ENCODE measurements around the gene EHF. TPM values are rescaled to one million over a fixed set of nuclear protein-coding genes. Genes with fewer than 3 reads are reported as not detected.
A peak's percentile ranks its signal among the peaks of the same experiment; 100 is the strongest.

The EHF gene
- total RNA-seq, 1 experiment from 2014 or later: 118 TPM

DNA sequence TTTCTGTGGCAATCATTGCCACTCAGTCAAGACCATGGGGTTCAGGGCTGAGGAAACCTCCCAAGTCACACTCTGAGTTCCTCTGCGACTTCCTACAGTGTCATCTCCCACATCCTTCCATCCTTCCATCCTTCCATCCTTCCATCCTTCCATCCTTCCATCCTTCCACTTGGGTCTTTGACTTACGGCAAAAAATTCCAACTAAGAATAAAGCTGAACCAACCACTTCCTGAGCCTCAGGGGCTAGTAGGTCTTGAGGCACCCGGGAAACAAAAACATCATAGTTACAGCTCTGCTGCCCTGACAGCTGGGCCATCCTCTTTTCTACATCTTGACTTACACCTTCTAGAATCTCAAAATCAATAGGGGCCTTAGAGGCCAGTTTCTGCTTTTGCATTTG is 32.1 kb downstream of the EHF start:
- no TSS peak for BruUV-seq (replicated peaks)
- Histone ChIP-seq H3K36me3 (ENCODE audit: low read depth) (peaks cover 70% of the 10 kb centered on the region), H3K4me1 (replicated peaks; ENCODE audit: insufficient read depth) (peaks cover 79% of the 10 kb centered on the region), H3K4me2 (peak overlapping the region; percentile 73), H3K79me2 (ENCODE audit: low read depth) (peaks cover 58% of the 10 kb centered on the region), H3K9me2 (ENCODE audit: insufficient read depth) (no peaks in the 10 kb centered on the region), H3K9me3 (ENCODE audit: insufficient read depth, low read depth) (no peaks in the 10 kb centered on the region), H2AFZ (no peak overlapping the region), H3K27ac (peak overlapping the region; percentile 95), H3F3A (ENCODE audit: insufficient read depth, low read depth) (peaks cover 79% of the 10 kb centered on the region), H3K27me3 (ENCODE audit: insufficient read depth, low read depth) (no peaks in the 10 kb centered on the region), H4K20me1 (ENCODE audit: insufficient read depth) (no peaks in the 10 kb centered on the region), H3K4me3 (peak overlapping the region; percentile 16; the same call in 1 of the 2 replicates)
- POLR2A ChIA-PET (ENCODE audit: unreplicated experiment): interaction anchor here (0.6 to 0.7 kb wide), 3 partner anchors 11 to 467 kb away, joined by 4 to 26 read pairs (median 4); no protein-coding TSS in a partner anchor
- intact Hi-C loops (cut with micrococcal nuclease; ENCODE audit: unreplicated experiment): loop anchor here (5.0 kb wide), 1 partner anchor 739 kb away; no protein-coding TSS in a partner anchor
- TF ChIP-seq EZH2 (IDR thresholded peaks at IDR 0.05; ENCODE audit: low read depth): no peak
- TF ChIP-seq, protein P1, sequence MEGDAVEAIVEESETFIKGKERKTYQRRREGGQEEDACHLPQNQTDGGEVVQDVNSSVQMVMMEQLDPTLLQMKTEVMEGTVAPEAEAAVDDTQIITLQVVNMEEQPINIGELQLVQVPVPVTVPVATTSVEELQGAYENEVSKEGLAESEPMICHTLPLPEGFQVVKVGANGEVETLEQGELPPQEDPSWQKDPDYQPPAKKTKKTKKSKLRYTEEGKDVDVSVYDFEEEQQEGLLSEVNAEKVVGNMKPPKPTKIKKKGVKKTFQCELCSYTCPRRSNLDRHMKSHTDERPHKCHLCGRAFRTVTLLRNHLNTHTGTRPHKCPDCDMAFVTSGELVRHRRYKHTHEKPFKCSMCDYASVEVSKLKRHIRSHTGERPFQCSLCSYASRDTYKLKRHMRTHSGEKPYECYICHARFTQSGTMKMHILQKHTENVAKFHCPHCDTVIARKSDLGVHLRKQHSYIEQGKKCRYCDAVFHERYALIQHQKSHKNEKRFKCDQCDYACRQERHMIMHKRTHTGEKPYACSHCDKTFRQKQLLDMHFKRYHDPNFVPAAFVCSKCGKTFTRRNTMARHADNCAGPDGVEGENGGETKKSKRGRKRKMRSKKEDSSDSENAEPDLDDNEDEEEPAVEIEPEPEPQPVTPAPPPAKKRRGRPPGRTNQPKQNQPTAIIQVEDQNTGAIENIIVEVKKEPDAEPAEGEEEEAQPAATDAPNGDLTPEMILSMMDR (conservative IDR thresholded peaks at IDR 0.05): no peak
- no peak for DNase-seq
- CTCF ChIA-PET: interaction anchor here (0.5 to 1.2 kb wide), 5 partner anchors 17 to 285 kb away, joined by 3 to 16 read pairs (median 3); no protein-coding TSS in a partner anchor

DNA sequence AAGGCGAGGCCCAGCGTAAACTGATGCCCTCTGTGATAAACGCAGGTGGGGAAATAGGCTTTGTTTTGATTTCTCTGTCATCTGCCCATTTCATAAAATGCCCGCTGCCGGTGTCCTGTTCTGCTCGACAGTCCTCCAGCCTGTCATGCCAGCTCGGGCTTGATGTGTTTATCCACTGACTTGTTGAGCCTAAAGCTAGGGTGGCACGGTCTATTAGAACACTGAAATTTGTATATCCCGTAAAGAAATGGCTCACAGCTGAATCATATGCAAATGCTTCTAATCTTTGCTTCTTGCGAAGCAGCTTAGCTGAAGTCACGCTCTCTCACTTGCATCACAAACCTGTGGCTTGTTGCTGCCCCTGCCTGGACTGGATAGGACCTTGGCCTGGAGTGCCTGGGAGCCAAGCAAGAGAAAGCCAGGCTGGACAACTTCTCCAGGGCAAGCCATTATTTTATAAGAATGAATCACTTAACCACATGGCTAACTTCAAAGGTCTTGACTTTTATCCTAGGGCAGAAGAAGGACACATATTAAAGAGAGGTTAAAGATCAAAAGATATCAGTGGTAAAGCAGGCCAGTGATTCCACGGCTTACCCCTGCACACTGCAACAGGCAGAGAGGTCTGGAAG is 33.1 kb downstream of the EHF start:
- Histone ChIP-seq H3K27ac (peak overlapping the region; percentile 95), H2AFZ (no peak overlapping the region), H3K9me3 (ENCODE audit: insufficient read depth, low read depth) (no peaks in the 10 kb centered on the region), H3F3A (ENCODE audit: insufficient read depth, low read depth) (peaks cover 87% of the 10 kb centered on the region), H3K4me1 (replicated peaks; ENCODE audit: insufficient read depth) (peaks cover 71% of the 10 kb centered on the region), H3K36me3 (ENCODE audit: low read depth) (peaks cover 72% of the 10 kb centered on the region), H3K79me2 (ENCODE audit: low read depth) (peaks cover 59% of the 10 kb centered on the region), H3K9me2 (ENCODE audit: insufficient read depth) (no peaks in the 10 kb centered on the region), H4K20me1 (ENCODE audit: insufficient read depth) (no peaks in the 10 kb centered on the region), H3K4me3 (peak overlapping the region; percentile 16; the same call in 1 of the 2 replicates), H3K27me3 (ENCODE audit: insufficient read depth, low read depth) (no peaks in the 10 kb centered on the region), H3K4me2 (peak overlapping the region; percentile 73)
- POLR2A ChIA-PET (ENCODE audit: unreplicated experiment): interaction anchor here (0.5 to 1.0 kb wide), 9 partner anchors 10 to 468 kb away, joined by 3 to 26 read pairs (median 4); no protein-coding TSS in a partner anchor
- BruUV-seq (replicated peaks): no TSS peak
- peak; percentile 89 to 100 for DNase-seq
- intact Hi-C loops (cut with micrococcal nuclease; ENCODE audit: unreplicated experiment): loop anchor here (1.0 to 5.0 kb wide), 11 partner anchors 14 to 738 kb away; partner anchors contain the start of genes EHF and ELF5
- CTCF ChIA-PET: interaction anchor here (0.5 to 1.2 kb wide), 8 partner anchors 14 to 244 kb away, joined by 3 to 16 read pairs (median 5); no protein-coding TSS in a partner anchor
- no peak for TF ChIP-seq EZH2 (IDR thresholded peaks at IDR 0.05; ENCODE audit: low read depth)
- TF ChIP-seq, protein P1 (conservative IDR thresholded peaks at IDR 0.05): peak; percentile 20; the same call in 1 of the 2 replicates

DNA sequence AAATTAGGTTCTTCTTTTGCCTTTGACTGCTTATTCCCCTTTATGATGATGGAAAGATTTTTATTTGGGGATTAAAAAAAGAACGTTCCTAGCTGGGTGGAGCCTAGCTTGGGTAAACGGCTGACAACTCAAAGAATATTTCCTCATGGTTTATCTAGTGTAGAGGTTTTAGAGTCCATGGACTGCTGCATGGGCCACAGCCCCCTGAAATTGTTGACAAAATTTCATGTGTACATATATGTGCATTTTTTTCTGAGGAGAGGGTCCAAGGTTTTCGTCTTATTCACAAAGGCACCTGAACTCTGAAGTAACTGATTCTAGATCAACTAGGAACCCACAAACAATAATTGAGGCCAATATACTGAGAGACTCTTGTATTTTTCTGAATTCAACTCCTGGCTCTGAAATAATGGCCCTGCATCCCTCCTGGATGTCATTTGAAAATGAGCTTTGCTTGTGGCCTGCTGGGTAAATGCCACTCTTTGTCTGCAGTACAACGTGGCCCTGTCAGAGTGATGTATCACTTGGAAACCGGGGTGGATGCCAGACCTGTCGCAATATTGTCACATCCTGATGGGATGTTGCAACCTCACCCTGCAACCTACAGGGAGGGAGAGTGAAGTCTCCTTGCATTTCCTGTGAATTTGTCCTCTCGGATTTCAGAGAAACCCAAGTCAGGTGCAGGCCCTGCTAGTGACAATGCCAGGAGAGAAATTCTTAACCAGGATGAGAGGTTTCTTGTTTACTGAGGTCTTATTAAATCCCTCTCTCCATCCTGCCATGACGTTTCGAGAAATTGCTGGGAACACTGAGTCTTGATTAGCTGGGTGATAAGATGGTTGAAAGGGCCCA is 33.8 kb downstream of the EHF start:
- no peaks in the 10 kb centered on the region for H3K9me2 ChIP-seq (ENCODE audit: insufficient read depth)
- POLR2A ChIA-PET (ENCODE audit: unreplicated experiment): interaction anchor here (0.5 to 1.0 kb wide), 5 partner anchors 14 to 389 kb away, joined by 3 to 9 read pairs (median 3); no protein-coding TSS in a partner anchor
- no peaks in the 10 kb centered on the region for H4K20me1 ChIP-seq (ENCODE audit: insufficient read depth)
- H3K27me3 ChIP-seq (ENCODE audit: insufficient read depth, low read depth): no peaks in the 10 kb centered on the region
- H3K79me2 ChIP-seq (ENCODE audit: low read depth): peaks cover 58% of the 10 kb centered on the region
- H3F3A ChIP-seq (ENCODE audit: insufficient read depth, low read depth): peaks cover 92% of the 10 kb centered on the region
- H3K36me3 ChIP-seq (ENCODE audit: low read depth): peaks cover 72% of the 10 kb centered on the region
- H3K4me2 ChIP-seq: peak overlapping the region; percentile 67
- H3K4me3 ChIP-seq: peak overlapping the region; percentile 16; the same call in 1 of the 2 replicates
- peak; percentile 93 to 98 for DNase-seq
- CTCF ChIA-PET: interaction anchor here (0.5 to 1.2 kb wide), 6 partner anchors 14 to 170 kb away, joined by 3 to 5 read pairs (median 5); no protein-coding TSS in a partner anchor
- peaks cover 65% of the 10 kb centered on the region for H3K4me1 ChIP-seq (replicated peaks; ENCODE audit: insufficient read depth)
- peak overlapping the region; percentile 95 for H3K27ac ChIP-seq
- intact Hi-C loops (cut with micrococcal nuclease; ENCODE audit: unreplicated experiment): loop anchor here (1.0 to 5.0 kb wide), 12 partner anchors 14 to 738 kb away; partner anchors contain the start of genes EHF and ELF5
- H3K9me3 ChIP-seq (ENCODE audit: insufficient read depth, low read depth): no peaks in the 10 kb centered on the region
- TSS peak; percentile 1 for BruUV-seq (replicated peaks)
- TF ChIP-seq, protein P1 (conservative IDR thresholded peaks at IDR 0.05): no peak
- no peak for TF ChIP-seq EZH2 (IDR thresholded peaks at IDR 0.05; ENCODE audit: low read depth)
- H2AFZ ChIP-seq: no peak overlapping the region

Measured in PC-9 (cell line).